Measurements from ENCODE around the gene SAMMSON.

DNA sequence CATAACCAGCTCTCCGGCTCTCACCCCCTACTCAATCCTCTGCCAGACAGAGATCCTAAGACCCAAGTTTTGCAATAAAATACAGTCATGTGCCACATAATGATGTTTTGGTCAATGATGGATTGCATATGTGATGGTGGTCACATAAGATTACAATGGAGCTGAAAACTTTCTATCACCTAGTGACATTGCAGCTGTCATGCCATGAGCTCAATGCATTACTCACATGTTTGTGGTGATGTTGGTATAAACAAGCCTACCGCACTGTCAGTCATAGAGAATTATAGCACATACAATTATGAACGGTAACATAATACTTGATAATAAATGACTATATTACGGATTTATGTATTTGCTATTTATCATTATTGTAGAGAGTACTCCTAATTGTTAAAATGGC lies 26.9 kb upstream of the SAMMSON start:
- TF ChIP-seq, protein P1, sequence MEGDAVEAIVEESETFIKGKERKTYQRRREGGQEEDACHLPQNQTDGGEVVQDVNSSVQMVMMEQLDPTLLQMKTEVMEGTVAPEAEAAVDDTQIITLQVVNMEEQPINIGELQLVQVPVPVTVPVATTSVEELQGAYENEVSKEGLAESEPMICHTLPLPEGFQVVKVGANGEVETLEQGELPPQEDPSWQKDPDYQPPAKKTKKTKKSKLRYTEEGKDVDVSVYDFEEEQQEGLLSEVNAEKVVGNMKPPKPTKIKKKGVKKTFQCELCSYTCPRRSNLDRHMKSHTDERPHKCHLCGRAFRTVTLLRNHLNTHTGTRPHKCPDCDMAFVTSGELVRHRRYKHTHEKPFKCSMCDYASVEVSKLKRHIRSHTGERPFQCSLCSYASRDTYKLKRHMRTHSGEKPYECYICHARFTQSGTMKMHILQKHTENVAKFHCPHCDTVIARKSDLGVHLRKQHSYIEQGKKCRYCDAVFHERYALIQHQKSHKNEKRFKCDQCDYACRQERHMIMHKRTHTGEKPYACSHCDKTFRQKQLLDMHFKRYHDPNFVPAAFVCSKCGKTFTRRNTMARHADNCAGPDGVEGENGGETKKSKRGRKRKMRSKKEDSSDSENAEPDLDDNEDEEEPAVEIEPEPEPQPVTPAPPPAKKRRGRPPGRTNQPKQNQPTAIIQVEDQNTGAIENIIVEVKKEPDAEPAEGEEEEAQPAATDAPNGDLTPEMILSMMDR (conservative IDR thresholded peaks at IDR 0.05) = no peak
- TF ChIP-seq EZH2 (IDR thresholded peaks at IDR 0.05; ENCODE audit: low read depth) = no peak

Data from PC-9 (cell line).